ENCODE data around the gene LYRM1. TPM values are rescaled to one million over a fixed set of nuclear protein-coding genes. Genes with fewer than 3 reads are reported as not detected.

Gene LYRM1
- total RNA-seq, 4 donors from 2014 or later: 24.3 to 27.3 (median 25.5) TPM

GRCh38 chr16:20865420-20866131 is 35.0 kb upstream of the LYRM1 start:
- 44 to 55% methylated on average over 6 of the region's 6 CpGs for WGBS, 2 donors
- DNase-seq (ENCODE audit: low spot score in 2 of 2): peak in 1 of 2 donors; percentile 65
- no peak overlapping the region for H3K4me3 ChIP-seq (ENCODE audit: low read depth, poor library complexity, severe bottlenecking)
- intact Hi-C loops (cut with DNase I; ENCODE audit: low total_unique reads): no loop called here
- TF ChIP-seq CTCF (IDR thresholded peaks at IDR 0.05) (no peak), POLR2A (IDR thresholded peaks at IDR 0.05) (no peak)

GRCh38 chr16:20866145-20866772 is 34.3 kb upstream of the LYRM1 start:
- WGBS, 2 donors: 45 to 52% methylated on average over 6 of the region's 6 CpGs
- intact Hi-C loops (cut with DNase I; ENCODE audit: low total_unique reads): no loop called here
- H3K4me3 ChIP-seq (ENCODE audit: low read depth, poor library complexity, severe bottlenecking): no peak overlapping the region
- peak in 1 of 2 donors; percentile 87 for DNase-seq (ENCODE audit: low spot score in 2 of 2)
- TF ChIP-seq CTCF (IDR thresholded peaks at IDR 0.05) (no peak), POLR2A (IDR thresholded peaks at IDR 0.05) (no peak)

- no peak for TF ChIP-seq CTCF (IDR thresholded peaks at IDR 0.05)
- TF ChIP-seq POLR2A (IDR thresholded peaks at IDR 0.05): no peak
- intact Hi-C loops (cut with DNase I; ENCODE audit: low total_unique reads): no loop called here
Observed at GRCh38 chr16:20866801-20867200, 33.8 kb upstream of the LYRM1 start.

GRCh38 chr16:20867585-20867984 is 33.0 kb upstream of the LYRM1 start:
- peak in 1 of 2 donors; percentile 77 for DNase-seq (ENCODE audit: low spot score in 2 of 2)
- TF ChIP-seq CTCF (IDR thresholded peaks at IDR 0.05) (no peak), POLR2A (IDR thresholded peaks at IDR 0.05) (no peak)
- 35 to 48% methylated on average over 2 of the region's 2 CpGs for WGBS, 2 donors
- no peak overlapping the region for H3K4me3 ChIP-seq (ENCODE audit: low read depth, poor library complexity, severe bottlenecking)
- intact Hi-C loops (cut with DNase I; ENCODE audit: low total_unique reads): no loop called here

More at GRCh38 chr16:20866801-20867200, 33.8 kb upstream of the LYRM1 start:
- peak in 1 of 2 donors; percentile 34 for DNase-seq (ENCODE audit: low spot score in 2 of 2)
- no peak overlapping the region for H3K4me3 ChIP-seq (ENCODE audit: low read depth, poor library complexity, severe bottlenecking)
- WGBS, 2 donors: 71 to 73% methylated on average over 3 of the region's 3 CpGs

GRCh38 chr16:20868890-20869289 is 31.7 kb upstream of the LYRM1 start:
- WGBS, 2 donors: 7 to 9% methylated on average over 3 of the region's 3 CpGs
- DNase-seq (ENCODE audit: low spot score in 2 of 2): peak; percentile 50 to 96
- intact Hi-C loops (cut with DNase I; ENCODE audit: low total_unique reads): no loop called here
- no peak for TF ChIP-seq POLR2A (IDR thresholded peaks at IDR 0.05)
- no peak for TF ChIP-seq CTCF (IDR thresholded peaks at IDR 0.05)
- H3K4me3 ChIP-seq (ENCODE audit: low read depth, poor library complexity, severe bottlenecking): no peak overlapping the region

Measured in lower leg skin (tissue), 4 donors.